NCI-H446 treated with DMSO at 0.1 percent for 48 hours (cell line): ENCODE results near the gene SYNGR3.

Source experiments
- DNase-seq: peaks from one replicate; lab custom pipeline; 2025; lab: John Stamatoyannopoulos, UW

Gene SYNGR3

DNA sequence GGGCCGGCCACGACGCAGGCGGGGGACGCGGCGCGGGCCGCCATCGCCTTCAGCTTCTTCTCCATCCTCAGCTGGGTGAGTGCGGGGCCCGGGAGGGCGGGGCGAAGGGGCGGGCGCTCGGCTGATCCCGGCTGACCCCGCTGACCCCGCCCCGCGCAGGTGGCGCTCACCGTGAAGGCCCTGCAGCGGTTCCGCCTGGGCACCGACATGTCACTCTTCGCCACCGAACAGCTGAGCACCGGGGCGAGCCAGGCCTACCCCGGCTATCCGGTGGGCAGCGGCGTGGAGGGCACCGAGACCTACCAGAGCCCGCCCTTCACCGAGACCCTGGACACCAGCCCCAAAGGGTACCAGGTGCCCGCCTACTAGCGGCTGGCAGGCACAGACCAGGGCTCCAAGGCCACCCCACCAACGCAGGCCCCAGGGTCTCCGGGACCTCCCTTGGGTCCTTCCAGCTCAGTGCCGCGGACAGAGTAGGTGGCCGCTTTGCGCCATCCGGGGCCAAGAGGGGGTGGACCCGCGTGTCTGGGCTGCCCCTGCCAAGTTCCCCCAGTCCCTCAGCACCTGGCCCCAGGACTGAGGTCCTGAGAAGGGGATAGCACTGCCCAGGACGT lies 3.0 kb downstream of the SYNGR3 start:
- no peak for DNase-seq

DNA sequence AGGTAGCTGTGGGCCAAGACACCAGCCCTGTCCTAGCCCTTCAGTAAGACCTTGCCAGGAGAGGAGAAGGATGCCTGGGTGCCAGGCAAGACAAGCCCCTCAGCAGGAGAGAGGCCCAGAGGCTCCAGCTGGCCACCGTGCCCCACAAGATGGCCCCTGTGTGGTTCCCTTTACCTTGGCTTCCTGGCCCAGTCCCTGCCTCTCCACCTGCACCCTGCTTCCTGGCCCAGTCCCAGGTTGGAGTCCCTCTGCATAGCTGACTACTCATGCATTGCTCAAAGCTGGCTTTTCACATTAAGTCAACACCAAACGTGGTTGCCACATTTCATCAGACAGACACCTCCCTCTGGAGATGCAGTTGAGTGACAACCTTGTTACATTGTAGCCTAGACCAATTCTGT lies 4.0 kb downstream of the SYNGR3 start:
- no peak for DNase-seq

DNA sequence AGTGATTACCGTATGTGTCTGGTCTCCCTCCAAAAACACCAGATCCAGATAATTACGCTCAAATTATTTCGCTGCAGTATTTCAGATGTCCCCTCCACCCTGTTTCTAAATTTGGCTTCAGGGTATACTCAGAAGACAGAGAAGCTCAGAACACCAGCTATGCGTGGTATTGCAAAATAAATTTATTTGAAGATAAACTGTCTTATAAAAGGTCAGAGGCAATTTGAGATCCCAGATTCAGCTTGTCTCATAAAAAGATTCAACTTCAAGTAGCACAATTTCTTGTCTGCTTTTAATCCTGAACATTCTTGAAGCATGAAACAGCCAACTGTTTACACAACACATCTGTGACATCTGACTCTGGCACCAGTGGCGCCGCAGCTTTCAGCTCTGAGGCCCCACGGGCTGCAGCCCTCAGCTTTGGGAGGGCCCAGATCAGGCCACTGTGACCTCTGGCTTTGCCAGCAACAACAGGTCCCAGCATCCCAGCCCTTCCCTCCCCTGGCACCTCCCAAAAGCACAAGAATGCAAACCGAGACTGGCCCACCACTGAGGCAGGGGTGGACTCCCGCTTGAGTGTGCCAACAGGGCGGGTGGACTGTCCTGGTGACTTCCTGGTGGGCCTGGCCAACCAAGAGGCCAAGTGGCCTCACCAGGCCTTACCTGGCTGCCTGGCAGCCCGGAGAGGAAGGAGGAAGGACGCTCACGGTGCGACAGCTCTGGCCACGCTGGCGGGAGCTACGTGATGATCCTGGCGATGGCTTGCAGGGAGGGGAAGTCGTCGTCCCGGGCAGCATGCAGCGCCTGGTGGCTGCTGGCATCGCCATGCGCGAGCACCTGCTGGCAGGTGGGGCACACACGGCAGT lies 8.0 kb downstream of the SYNGR3 start:
- no peak for DNase-seq

DNA sequence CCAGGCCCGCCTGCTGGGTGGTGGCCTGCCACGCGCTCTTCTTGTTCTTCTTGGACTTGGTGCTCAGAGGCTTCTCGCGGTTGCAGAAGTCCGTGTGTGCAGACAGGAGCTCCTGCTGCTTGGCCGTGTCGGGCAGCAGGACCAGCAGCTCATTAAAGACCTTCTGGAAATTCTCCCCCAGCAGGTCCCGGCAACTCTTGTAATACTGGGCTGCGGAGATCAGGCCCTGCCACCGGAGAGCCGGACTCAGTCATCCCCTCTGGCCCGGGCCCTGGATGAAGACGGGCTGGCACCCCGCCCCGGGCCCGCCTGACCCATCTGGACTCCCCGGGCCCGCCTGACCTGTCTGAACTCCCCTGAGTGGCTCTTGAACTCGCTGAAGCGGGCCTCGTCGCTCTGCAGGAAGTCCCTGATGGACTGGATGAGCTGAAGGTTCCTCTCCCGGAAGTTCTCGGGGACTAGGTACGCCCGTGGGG lies 8.6 kb downstream of the SYNGR3 start:
- DNase-seq, result no peak

DNA sequence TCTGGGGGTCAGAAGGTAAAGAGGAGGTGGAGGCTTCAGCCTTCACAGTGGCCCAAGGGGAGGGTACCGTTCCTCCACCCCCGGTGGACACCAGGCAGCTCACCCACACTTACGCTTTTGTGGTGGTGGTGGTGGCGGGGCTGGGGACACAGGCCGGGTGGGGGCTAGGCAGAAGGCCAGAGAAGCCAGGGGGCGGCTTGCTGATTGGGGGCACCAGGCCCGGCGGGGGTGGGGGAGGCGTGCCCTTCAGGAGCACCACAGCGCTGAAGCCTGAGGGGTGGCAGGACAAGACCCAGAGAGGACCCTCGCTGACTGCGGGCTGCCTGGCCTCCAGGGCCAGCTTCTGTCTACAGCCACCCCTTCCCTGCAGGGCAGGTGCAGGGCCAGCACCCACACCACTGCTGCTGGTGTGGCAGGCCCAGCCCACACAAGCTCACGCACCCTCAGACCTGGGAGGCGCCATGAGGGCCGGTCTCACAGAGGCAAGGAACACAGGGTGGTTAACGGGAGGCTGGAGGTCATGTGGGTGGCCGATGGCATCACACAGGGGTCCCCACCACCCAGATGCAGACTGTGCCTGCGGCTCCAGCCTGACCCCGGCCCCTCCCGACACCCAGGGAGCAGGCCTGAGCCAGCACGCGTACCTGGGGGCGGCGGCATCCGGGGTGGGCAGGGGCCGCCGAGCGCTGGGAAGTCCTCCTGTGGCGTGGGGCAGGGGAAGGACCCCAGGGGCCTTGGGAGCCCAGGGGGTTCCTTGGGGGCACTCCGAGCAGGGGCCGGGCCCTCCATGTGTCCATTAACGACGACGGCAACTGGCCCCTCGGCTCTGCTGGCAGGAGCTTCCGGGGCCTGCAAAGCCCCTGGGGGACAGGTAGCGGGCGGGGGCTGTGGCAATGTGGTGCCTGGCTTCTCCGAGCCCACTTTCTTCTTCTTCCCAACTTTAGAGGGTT lies 9.4 kb downstream of the SYNGR3 start:
- no peak for DNase-seq

DNA sequence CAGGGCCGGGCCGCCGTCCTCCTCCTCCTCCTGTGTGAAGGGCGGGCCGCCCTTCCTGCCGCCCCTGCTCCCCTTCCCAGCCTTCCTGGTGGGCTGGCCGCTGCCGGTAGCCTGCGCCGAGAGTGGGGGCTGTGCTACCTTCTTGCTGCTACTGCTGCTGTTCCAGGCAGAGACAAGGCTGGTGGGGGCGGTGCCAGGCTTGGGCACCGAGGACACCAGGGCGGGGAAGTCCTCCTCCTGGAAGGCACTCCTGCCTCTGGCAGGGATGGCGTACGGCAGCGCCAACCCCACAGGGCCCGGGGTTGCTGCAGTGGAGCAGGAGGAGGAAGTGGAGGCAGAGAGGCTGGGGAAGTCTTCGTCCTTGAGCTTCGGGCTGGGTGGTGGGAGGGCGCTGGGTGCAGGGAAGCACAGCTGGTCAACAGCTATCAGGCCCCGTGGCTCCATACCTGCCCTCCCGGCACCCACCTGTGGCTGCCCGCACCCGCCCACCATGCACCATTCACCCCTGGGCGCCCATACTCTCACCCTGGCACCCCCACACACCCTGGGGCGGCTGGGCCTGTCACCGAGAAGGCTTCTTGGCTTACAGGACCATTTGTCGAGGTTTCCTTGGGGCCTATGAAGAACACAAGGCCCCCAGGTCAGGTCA lies 10.2 kb downstream of the SYNGR3 start:
- DNase-seq, result no peak

DNA sequence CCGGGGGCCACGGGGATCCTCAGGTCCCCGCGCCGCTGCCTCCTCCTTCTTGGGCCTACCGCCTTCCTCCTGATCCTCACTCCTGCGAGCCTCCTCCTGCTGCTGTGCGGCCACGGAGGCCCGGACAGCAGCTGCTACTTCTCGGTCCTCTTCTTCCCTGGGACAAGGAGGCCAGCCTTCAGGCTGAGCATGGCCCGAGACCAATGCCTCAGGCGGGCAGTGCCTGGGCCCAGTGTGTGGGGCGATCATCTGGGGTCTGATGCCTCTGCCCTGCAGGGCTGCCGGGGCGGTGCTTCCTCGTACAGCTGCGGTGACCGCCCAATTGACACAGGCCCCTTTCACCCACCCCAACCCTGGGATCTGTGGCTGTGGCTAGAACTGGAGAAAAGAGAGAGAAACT lies 11.3 kb downstream of the SYNGR3 start:
- no peak for DNase-seq

DNA sequence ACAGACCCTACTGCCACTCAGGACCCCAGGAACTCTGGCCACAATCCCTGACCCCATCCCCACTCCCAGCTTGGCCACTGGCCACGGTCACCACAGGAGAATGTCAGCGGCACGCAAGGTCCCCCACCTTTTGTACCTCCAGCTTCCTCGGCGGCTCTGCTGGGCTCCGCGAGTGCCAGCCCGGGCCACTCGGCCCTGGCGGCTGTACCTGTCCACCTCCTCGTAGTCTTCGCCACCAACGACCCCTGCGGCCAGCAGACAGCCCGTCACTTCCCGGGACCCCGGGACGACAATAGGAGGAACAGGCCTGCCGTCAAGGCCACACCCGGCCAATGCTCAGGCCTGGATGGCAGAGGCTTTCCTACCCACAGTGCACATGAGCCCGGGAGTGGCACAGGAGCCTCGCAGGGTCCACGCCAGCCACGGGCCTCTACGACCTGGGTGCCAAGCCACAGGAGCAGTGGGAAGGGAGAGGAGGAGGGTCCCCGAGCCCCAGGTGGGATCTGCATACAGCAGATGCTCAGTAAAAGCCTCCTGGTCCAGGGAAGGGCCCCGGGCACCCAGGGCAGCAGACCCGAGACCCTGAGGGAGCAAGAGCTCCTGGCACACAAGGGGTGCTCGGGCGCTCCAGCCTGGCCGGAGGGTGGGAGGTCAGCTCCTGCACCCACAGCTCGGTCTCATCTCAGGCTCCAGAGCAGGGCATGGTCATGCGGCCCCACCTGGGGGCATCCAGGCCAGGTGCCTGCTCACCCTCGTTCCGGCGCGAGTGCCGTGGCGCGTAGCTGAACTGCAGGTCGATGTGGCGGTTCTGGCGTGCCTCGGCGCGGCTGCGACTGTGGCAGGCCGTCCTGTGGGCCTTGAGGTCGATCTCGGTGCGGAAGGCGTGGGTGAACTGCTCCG lies 11.9 kb downstream of the SYNGR3 start:
- DNase-seq, result no peak

DNA sequence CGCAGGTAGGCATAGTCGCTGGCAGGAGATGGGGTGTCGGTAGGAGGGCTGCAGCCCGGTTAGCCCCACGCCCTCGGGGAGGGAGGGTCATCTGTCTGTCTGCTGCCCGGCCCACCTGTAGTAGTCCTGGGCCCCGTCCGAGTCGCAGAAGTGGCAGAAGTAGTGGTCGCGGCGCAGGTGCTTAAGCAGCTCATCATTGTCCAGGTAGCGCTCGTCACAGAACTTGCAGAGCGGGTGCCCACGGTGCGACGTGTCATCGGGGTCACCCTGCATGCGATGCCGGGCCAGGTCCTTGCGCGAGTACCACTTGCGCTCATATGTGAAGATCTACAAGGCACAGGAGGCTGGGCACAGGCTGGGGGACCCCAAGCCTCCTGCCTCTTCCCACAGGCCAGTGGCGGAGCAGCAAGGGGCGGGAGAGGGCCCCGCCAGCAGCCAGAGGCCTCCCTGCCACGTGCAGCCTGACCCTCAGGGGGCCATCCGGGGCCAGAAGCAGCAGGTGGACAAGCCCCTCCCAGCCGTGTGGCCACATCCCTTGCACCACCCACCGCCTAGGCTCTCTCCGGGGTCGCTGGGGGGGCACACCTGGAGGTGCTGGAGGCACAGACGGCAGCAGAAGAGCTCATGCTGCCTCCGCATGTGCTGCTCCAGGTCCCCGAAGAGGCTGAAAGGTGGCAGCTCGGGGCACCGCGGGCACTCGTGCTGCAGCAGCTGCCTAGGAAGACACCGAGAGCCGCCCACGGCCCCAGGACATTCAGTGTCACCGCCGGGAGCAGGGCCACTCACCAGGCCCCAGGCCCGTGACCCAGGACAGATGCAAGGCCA lies 12.8 kb downstream of the SYNGR3 start:
- no peak for DNase-seq

DNA sequence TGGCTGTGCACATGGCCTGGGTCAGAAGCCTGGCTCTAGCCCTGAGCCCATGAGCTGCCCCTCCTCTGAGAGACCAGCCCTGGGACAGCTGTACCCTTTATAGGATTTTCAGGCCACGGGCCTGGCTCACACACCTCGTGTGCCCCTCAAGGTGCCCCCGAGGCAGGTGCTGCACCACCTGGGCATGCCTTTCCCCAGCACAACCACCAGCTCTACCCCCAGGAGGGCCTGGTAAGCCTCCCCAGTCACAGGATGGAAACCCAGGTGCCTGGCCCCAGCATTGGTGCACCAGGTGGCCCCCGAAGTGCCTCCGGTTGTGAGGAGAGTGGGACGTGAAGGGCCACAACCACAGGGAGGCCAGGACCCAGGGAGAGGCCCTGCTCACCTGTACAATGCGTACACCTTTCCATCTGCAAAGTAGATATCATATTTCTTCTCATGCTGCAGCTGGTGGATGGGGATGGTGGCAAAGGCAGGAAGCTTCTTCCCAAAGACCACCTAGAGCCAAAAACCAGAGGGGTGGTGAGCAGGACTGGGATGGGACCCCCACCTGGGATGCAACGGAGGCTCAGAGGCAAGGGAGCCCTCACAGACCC lies 13.6 kb downstream of the SYNGR3 start:
- no peak for DNase-seq

DNA sequence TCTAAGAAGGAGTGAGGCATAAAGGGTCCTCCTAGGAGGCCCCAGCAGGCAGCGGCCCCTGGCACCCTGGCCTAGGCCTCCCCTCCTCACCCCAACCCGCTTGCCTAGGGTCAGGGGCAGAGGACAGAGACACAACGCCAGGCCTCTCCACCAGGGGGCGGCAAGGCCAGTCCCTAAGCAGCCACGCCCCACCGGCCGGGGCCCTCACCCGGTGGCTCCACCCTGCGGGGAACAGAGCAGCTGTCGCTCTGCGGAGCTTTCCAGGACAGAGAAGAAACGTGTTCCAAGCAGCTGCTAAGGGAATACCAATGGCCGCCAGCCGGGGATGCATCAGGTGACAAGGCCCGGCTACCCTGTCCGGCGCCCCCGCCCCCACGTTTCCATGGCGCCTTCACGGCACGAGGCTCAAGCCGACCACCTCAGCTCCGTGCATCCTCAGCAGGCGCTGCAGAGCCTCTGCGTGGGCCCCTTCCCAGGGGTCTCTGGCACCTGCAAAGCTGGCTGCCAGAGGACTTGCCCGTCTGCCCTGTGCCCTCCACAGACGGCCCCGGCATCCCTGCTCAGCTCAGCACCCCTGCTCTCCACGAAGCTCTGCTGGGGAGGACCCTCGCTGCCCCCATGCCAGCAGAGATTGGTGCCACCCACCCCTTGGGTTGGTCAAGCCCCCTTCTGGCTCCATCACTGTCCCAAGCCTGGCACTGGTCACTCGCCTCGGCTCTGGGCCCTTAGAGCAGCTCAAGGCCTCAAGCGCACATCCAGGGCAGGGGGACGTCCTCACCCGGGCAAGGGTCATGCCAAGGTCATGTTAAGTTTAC lies 14.3 kb downstream of the SYNGR3 start:
- DNase-seq, result peak; percentile 81

DNA sequence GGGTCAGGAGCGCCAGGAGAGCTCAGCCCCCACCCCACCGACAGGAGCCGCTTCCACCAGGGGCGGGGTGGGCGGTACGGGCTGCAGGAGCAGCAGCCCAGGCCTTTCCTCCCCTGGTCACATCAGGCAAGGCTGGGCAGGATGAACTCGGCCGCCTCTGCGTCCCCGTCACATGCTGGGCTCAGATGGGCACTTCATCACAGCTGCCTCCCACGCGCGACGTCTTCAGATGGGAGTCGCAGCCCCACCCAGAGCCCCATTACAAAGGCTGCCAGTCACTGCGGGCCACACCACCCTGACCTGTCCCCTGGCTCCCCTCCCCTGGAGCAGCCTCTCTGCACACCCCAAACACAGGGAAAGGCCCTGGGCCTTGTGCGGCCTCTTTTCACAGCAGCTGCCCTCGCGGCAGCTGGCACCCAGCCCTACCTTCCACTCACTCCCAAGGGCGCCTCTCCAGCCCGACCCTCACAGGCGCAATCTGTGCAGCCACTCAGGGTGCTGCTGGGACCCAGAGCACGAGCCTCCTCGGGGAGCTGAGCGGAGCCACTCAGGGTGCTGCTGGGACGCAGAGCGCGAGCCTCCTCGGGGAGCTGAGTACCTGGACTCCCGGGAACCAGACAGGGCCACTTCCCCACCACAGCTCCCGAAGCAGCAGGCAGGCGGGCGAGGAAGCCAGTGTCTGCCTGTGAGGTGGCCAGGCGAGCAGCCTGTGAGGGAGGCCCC lies 15.2 kb downstream of the SYNGR3 start:
- no peak for DNase-seq

DNA sequence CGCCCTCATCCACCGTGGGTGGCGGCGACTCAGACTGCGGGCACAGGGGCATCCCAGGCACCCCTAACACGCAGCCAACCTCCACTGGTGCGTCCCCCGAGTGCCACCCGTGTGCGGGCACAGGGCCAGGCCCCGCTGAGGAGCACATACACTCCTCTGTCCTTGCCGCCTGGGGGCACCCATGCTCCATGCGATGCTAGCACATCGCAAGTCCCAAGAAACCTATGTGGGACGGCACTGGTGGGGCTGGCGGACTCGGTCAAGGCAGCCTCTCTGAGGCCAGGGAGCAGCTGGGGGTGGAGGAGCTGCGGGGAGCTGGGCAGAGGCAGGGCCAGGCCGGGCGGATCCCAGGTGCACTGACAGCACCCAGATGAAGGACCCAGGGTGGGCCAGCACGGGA lies 15.9 kb downstream of the SYNGR3 start:
- DNase-seq, result no peak

DNA sequence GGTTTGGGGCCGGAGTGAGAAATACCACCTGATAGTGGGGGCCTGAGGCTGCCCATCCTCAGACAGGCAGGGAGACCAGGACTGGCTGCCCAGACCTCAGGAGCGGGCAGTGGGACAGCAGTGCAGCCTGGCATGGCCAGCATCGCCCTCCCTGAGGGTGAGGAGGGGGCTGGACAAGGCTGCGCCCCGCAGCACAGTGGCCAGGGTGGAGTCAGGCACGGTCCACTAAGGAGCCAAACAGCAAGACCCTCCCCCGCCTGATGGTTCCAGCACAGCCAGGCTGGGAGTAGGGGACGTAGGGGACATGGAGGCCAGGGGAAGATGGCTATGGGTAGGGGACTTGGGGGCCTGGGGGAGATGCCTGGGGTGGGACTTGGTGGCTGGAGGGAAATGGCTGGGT lies 16.5 kb downstream of the SYNGR3 start:
- DNase-seq, result no peak

DNA sequence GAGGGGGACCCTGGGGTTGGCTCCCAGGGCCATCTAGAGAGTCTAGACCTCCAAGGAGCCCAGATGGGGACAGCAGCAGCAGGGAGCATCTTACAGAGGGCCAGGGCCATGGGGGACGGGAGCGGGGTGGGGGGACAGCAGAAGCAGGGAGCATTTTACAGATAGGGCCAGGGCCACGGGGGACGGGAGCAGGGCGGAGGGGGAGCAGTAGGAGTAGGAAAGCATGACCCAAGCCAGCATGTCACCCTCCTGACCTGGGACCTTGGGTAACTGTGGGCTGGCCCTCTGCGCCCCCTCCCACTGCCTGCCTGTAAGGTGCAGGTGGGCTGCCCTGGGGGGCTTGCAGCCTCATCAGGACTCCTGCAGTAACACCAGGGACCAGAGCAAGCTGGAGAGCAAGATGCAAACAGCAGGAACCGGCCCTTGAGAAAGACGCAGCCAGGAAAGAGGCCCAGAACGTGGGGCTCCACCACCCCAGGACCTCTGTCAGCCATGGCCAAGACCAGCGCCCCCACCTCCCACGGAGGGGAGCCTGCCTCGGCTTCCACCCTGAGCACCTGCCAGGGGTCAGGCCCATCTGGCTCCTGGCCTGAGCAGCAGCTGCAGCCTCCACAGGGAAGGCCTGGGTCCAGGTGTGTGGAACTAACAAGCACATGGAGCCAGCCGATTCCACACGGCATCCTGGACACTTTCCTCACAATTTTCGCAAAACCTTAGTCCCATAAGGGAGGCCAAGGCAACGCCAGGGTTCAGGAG lies 17.5 kb downstream of the SYNGR3 start:
- DNase-seq, result no peak

DNA sequence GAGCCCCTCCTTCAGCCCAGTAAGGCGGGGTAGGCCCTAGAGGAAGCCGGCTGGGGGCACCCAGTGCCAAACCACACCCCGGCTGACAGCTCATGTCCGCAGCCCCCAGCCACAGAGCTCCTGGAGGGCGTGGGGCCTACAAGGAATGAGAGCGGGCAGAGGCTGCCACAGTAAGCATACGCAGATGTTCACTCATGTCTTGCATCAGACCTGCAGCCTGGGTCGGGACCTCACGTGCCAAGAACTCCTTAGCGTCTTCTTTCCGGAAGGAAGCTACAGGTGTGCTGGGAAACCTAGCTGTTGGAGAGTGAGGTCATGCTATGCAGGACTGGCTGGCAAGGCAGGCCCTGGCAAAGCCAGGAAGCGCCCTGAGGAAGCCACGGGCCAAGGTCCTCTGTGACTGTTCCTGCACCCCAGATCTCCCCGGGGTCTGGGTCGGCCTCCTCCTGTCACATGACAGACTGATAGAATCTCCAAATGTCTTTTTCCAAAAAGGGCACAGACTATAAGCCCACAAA lies 18.3 kb downstream of the SYNGR3 start:
- no peak for DNase-seq

DNA sequence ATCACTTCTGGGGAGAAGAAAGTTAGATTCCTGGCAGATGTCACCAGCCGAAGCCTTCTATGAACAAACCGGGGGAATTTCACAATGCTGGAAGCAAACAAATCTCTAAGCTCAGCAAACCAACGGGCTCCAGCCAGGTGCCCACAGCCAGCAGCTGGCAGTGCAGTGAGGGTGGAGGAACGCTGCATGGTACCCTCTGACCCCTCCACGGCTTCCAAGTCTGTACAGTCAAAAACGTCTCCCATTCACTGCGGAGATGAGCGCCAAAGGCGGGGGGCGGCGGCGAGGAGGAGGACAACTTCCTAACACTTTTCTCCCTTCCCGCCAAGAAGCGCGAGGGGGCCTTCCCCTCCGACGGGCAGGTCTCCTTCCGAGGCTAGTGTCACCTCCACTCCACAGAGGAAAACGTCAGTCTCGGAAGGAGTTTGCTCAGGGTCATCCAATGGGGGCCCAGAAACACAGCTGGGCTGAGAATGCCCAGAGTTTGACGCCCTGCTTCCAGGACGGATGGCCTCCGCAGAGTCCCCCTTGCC lies 18.9 kb downstream of the SYNGR3 start:
- DNase-seq, result no peak
